SH-SY5Y (cell line): Measurements from ENCODE around the gene SPTB.

Experiments used
- GATA2 ChIP-seq: IDR thresholded peaks from 2 replicates; pipeline ENCODE4 v1.6.1; 2011; ENCODE audit warnings: mild to moderate bottlenecking, low read depth, low read length
- GATA3 ChIP-seq: IDR thresholded peaks from 2 replicates; pipeline ENCODE4 v1.6.1; 2011; ENCODE audit warnings: low read depth, mild to moderate bottlenecking, low read length, moderate library complexity

DNA sequence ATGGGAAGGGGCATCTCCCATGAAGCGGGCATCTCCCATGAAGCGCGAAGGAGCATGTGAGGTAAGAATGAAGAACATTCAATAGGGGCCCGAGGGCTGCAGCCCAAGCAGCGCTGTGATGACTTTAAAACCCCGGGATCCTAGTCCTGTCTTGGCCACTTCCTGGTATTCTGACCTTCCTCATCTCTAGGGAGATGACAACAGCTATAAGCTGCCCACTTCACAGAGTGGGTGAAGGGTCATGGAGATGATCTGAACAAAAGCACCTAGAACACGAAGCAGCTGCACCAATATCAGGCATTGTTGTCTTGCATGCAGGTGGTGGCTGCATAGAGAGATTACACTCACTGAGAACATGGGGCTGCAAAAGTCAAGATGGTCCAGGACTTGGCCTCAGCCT lies 64.5 kb downstream of the SPTB start:
- TF ChIP-seq GATA3 (no peak), GATA2 (no peak)
